CD4-positive, alpha-beta T cell treated with Interleukin-2 at 100 ng/mL for 4 hours (primary cell): ENCODE data around the gene HBD.
"Not testable (repeated sequence)": the region's sequence is repeated elsewhere in the genome, so short reads cannot be mapped to it uniquely, and the experiment has no call there.

Experiments used
- DNase-seq: peaks from one replicate; pipeline ENCODE4 v3.0.0-alpha.2; 2020; ENCODE audit warnings: low spot score

The HBD gene

DNA sequence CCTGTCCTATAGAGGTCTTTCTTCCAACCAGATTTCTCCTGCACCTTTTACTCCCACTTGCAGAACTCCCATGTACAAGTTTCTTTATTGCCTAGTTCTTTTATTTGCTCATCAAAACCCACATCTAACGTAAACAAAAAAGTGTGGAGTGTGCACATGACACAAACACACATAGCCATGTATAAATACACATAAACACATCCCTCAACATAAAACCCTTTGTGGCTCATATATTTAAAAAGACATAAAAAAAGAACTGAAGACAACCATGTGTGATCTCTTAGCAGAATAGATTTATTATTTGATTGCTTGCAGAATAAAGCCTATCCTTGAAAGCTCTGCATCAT is 18.6 kb upstream of the HBD start:
- no peak for DNase-seq

DNA sequence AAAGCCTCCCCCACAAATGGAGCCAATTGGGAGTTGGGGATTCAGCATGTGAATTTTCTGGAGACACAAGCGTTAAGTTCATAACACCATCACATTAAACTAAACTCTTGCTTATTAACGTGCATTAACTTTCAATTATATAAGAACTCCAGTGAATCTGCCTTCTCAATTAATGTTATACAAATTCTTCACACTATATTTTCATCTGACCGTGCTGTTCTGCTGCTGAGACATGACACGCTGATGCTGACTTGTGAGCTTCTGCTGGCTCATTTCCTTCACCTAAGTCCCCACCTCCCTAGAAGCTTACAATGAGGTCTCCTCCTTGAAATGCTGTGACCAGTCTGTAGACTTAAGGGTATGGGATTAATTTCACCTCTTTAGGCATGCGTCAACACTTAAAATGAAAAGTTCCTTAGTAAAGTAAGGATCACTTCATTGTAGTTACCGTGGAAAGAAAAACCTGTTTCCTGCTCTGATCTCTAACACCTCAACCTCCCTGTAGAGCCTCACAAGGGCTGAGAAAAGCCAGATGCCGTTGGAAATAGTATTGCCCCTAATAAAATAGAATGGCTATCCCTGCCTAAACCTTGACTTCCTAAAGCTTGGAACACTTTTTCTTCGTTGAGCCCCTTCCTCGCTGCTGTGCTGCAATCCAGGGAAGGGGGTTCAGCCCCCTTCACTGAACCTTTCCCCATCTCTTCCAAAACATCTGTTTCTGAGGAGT is 18.1 kb upstream of the HBD start:
- no peak for DNase-seq

DNA sequence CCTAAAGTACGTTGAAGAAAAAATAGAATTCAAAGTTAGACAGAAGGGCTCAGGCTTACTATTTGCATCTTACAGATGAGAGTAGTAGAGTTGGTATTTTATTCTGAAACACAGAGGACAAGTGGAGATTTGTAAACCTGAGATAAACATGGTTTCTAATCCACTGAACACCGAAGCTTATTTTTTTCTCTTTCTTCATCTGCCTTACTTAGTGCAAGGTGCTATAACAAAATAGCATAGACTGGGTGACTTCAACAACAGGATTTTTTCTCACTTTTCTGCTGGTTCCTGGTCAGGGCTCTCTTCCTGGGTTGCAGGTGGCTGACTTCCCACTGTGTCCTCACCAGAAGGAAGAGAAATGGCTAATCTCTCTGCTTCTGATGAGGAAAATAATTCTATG is 17.5 kb upstream of the HBD start:
- DNase-seq: no peak

DNA sequence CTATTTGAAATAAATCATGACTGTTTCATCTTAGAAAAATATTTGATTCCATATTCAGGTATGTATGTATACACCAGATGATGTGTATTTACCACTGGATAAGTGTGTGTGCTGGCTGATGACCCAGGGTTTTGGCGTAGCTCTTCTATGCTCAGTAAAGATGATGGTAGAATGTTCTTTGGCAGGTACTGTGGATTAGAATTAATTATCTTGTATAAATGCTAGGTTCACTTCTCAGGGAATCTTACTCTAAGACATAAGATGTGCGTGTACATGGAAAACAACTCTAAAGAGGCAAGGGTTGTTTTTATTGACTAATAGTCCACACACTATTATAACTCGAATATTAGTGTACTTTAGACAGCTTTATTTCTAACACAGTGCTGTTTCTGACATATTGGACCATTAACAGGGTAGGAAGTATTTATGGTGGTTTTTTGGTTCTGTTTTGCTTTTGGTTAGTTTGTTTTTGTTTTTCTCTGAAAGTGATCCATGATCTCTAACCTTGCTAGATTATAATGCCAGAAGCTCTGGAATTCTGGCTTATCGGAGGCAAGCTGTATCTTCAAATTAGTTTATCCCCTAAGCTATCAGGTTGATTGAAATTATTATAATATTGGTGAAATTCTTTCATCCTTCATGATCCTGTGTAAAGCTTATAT is 16.4 kb upstream of the HBD start:
- no peak for DNase-seq

DNA sequence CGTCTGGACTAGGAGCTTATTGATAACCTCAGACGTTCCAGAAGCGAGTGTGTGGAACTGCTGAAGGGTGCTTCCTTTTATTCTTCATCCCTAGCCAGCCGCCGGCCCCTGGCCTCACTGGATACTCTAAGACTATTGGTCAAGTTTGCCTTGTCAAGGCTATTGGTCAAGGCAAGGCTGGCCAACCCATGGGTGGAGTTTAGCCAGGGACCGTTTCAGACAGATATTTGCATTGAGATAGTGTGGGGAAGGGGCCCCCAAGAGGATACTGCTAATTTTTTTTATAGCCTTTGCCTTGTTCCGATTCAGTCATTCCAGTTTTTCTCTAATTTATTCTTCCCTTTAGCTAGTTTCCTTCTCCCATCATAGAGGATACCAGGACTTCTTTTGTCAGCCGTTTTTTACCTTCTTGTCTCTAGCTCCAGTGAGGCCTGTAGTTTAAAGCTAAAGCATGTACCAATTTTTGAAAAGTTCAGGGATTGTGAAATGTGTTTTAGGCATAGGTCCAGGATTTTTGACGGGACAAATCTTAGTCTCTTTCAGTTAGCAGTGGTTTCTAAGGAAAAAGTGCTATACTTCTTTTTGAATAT is 15.6 kb upstream of the HBD start, which contains the start of gene HBG1:
Gene HBG1 (minus strand): TSS at position 51 of the 590 bp plus-strand sequence. CDS start 53 bp downstream, outside the sequence.
- not testable (repeated sequence) for DNase-seq

DNA sequence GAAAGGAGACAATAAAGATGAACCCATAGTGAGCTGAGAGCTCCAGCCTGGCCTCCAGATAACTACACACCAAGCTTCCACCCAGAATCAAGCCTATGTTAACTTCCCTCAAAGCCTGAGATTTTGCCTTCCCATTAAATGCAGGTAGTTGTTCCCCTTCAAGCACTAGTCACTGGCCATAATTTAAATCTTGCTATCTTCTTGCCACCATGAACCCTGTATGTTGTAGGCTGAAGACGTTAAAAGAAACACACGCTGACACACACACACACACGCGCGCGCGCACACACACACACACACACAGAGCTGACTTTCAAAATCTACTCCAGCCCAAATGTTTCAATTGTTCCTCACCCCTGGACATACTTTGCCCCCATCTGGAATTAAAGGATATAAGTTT is 14.2 kb upstream of the HBD start:
- not testable (repeated sequence) for DNase-seq

DNA sequence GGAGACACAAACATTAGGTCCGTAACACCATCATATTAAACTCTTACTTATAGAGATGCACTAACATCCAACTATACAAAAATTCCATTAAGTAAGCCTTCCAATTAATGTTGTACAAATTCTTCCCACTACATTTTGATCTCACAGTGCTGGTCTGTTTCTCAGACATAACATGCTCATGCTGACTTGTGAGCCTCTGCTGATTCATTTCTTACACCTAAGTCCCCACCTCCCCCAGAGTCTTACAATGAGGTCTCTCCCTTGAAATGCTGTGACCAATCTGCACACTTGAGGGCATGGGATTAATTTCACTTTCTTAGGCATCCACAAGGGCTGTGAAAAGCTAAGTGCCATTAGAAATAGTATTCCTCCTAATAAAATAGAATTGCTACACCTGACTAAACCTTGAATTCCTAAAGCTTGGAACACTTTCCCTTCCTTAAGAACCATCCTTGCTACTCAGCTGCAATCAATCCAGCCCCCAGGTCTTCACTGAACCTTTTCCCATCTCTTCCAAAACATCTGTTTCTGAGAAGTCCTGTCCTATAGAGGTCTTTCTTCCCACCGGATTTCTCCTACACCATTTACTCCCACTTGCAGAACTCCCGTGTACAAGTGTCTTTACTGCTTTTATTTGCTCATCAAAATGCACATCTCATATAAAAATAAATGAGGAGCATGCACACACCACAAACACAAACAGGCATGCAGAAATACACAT is 13.3 kb upstream of the HBD start:
- no peak for DNase-seq

DNA sequence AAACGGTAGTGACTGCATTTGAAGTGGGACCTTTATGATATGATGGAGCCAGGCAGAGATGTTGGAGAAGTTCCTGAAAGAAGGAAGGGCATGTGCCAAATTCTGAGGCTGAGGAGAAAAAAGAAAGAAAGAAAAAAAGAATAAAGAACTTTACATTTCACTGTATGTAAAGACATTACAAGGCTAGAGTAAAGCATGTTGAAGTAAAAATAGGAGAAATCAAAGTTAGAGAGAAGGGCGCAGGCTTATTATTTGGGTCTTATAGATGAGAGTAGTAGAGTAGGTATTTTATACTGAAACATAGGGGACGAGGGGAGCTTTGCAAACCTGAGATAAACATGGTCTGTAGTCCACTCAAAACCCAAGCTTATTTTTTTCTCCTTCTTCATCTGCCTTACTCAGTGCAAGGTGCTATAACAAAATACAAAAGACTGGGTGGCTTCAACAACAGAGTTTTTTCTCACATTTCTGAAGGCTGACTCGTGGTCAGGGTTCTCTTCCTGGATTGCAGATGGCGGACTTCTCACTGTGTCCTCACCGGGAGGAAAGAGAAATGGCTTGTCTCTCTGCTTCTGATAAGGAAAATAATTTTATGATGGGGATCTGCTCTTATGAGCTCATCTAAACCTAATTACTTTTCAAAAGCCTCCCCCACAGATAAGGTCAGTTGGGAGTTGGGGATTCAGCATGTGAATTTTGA is 12.6 kb upstream of the HBD start:
- no peak for DNase-seq

DNA sequence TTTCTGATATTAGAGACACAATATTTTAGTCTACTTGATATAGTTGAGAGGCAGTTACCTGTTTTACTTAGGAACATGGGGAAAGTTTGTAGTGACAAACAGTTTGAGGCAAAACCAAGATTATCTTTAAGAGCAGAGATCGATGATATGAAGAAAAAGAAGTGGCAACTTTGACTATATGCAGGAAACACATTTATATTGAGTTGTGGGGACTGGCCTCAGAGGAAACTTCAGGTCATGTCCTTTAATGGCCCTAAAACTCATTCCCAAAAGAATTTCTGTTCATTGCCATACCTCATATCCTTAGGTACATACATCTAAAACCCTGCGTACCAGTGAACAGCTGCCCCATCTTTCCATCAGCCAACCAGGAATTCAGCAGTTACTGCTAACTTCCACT is 10.9 kb upstream of the HBD start:
- DNase-seq: no peak

DNA sequence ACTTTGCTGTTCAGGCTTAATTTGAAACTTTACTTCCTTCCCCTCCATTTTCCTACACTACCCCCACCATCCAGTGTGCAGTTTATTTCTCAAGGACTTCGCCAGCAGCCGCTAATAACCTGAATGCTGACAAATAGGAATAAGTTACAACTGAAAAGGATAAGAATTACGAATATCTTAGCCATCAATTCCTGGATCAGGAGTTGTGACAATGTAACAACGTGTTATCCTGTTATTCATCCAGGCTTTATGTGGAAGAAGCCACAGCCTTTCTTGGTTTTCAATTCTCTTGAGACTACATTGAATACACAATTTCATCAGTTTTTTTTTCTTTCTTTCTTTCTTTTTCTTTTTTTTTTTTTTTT is 9.5 kb upstream of the HBD start:
- DNase-seq: no peak

DNA sequence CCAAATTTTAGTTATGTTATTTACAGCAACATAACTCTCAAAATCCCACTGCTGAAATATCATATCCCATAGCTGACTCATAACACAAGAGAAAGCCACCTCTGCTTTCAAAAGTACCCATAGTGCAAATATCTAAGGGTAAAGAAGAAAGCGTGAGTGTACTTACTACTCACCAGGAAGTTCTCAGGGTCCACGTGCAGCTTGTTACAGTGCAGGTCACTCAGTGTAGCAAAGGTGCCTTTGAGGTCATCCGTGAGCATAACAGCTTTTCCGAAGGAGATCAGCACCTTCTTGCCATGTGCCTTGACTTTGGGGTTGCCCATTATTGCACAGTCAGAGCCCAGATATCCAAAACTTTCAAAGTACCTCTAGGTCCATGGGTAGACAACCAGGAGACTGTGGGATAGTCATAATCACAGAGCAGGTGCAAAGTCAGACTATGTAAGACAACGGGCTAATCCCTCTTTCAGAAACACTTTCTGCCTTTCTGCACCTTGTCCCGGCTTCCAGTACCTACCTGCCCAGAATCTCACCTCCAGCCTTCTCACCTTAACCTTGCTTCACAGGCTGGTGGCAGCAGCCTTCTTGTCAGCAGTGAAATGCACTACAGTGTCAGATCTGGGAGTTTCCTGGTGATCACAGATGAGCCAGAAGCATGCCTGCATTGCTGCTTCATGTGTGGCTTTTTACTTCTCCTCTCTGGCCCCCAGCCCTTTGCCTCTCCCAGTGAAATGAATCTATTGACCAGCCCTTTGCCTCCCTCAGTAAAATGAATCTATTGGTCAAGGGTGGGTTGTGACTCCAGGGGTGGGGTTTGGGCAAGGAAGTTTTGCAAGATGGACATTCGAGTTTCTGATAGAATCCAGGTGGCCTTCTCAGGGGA is 8.9 kb upstream of the HBD start:
- DNase-seq: no peak

DNA sequence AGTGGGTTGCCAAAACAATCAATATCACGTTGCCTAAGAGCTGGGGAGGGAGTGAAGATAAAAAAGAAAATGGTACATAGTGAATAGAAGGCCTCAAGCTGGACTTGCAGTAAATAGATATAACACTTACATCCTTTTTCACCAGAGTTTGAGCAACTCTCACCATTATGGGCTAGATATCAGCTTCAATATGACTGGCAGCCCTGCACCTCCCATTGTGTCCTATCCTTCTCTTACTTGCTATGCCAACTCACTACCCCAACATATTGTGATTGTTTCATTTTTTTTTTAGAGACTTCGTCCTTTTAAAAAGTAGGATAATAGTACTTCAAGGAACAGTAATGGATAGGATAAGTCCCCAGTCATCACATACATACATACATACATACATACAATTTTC is 7.9 kb upstream of the HBD start:
- no peak for DNase-seq

DNA sequence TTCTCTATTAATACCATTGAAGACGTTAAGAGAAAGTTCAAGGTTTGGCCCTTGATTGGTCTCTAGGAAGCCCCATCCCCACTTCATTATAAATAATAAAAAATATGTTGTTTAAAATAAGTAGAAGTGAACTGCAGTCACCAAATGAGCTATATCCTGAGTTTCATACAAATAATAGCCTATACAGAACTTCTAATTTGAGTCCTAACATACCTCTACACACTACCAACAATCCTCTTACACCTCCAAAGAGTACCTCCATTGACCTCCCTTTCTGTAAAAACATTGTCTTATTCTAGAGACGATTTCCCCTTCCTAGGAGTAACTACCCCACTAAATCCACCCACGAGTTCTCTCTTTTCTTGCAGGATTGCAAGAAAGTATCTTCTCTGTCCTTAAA is 7.2 kb upstream of the HBD start:
- DNase-seq: no peak

DNA sequence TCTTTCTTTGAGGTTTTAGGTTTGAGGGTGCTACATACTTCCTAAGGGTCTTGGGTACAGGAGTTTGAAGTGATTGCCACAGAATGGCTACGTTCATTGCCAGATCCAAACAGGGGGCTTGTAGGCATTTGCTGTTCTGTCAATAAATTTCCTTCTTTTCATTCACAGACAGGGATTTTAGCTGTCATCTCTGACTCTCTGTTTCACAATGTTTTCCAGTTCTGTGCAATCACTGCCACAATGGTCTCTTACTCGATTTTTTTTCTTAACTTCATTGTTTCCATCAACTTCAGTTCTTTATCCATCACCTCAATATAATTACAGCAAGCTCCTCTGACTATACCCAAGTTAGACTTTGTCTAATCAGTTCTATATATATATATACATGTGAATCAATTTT is 6.2 kb upstream of the HBD start:
- DNase-seq: no peak

DNA sequence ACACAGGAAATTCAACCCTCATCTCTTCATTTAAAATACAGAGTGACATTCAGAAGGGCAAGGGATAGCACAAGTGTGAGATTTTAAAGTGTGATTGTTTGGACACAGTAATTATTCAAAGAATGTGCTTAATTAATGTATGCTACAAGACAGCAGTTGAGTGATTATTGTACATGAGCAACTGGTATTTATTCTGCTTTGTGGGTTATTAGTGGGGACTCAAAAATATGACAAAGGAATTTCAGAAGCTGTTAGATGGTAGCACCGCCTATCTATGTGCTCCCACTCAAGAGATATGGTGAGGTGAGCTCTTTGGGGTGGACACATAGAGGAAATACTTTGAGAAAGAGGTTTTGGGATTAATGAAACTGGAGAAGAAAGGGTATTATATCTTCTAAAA is 5.8 kb upstream of the HBD start:
- no peak for DNase-seq

DNA sequence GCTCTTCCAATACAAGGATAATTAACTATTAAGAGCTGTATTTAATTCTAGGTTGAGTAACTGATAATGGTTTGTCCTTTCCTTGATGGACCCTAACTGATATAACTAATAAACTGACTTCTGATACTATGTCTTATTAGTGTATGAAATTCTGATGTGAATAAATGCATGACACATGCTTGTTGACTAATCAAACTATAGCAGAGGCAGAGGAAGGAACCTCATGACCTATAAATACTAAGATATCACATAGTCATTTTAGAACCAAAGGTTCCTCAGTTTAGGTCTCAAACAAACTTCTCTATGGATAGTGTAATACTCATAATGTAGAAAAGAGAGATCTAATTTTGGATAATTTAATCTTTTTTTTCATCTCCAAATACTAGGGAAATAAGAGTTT is 4.8 kb upstream of the HBD start:
- no peak for DNase-seq

DNA sequence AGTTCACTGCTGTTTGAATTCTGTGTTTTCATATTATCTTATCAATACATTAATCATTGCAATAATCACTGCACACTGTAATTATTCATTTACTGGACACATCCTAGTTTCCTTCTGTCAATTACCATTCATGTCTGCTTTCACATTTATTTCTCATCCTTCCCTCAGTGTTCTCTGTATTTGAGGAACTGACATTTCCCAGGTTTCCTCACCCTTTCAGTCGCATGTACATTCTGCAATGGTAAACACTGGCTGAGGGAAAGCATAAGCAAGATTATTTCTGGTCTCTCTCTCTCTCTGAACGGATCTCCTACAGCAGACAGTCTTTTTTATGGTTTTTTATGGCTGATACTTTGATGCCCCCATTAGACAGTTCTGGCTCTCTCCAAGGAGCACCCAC is 4.2 kb upstream of the HBD start:
- no peak for DNase-seq

DNA sequence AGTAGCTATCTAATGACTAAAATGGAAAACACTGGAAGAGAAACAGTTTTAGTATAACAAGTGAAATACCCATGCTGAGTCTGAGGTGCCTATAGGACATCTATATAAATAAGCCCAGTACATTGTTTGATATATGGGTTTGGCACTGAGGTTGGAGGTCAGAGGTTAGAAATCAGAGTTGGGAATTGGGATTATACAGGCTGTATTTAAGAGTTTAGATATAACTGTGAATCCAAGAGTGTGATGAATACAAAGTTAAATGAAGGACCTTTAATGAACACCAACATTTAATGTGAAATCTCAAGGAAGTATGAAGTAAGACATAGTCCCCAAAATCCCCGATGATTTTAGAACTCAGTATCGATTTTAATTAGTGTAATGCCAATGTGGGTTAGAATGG is 3.1 kb upstream of the HBD start:
- DNase-seq: no peak

DNA sequence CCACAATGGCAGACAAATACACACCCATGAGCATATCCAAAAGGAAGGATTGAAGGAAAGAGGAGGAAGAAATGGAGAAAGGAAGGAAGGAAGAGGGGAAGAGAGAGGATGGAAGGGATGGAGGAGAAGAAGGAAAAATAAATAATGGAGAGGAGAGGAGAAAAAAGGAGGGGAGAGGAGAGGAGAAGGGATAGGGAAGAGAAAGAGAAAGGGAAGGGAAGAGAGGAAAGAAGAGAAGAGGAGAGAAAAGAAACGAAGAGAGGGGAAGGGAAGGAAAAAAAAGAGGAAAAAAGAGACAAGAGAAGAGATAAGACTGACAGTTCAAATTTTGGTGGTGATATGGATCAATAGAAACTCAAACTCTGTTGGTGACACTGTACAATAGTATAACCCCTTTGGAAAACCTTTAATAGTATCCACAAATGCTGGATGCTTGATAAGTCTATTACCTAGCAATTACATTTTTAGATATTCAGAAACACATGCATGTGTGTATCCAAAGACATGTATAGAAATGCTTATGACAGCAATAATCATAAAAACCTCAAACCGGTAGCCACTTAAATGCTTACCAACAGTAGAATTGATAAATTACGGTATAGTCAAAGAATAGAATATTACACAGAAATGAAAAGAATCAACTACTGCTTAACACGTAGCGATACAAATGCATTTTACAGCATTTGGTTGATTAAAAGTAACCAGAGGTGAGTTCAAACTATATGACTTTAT is 1.2 kb upstream of the HBD start:
- no peak for DNase-seq

DNA sequence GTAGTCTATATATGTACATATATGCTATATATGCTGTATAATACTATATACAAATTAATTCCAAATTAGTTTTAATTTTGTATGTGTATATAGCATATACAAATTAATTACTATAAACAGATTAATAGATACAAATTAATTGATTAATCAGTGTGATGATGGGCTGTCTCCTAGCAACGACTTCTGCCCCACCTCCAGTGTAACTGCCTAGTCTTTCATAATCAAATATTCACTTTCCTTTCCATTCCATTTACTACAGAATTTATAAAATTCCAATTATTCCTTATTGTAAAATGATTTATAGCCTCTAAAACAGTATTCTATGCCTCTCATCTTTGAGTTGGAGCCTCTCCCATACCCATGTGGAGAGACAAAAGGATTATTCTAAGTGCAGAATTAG is 976 bp downstream of the HBD start:
- no peak for DNase-seq

DNA sequence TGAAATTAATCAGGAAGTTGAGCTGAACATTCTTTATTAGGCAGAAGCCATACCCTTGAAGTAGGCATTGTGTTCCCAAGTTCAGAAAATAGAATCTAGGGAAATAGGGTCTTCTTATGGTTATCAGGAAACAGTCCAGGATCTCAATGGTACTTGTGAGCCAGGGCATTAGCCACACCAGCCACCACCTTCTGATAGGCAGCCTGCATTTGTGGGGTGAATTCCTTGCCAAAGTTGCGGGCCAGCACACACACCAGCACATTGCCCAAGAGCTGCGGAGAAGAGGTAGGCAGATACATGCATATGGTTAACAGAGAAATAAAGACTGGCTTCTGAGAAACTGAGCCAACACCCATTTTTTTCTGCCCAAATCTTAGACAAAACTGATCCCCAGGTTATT is 1.5 kb downstream of the HBD start:
- no peak for DNase-seq
